ENCODE data around the gene VPS13D. TPM values are rescaled to one million over a fixed set of nuclear protein-coding genes. Genes with fewer than 3 reads are reported as not detected.
A peak's percentile ranks its signal among the peaks of the same experiment; 100 is the strongest.

VPS13D gene
- total and polyA plus RNA-seq, 10 donors, result 10.1 to 108 (median 86.3) TPM

DNA sequence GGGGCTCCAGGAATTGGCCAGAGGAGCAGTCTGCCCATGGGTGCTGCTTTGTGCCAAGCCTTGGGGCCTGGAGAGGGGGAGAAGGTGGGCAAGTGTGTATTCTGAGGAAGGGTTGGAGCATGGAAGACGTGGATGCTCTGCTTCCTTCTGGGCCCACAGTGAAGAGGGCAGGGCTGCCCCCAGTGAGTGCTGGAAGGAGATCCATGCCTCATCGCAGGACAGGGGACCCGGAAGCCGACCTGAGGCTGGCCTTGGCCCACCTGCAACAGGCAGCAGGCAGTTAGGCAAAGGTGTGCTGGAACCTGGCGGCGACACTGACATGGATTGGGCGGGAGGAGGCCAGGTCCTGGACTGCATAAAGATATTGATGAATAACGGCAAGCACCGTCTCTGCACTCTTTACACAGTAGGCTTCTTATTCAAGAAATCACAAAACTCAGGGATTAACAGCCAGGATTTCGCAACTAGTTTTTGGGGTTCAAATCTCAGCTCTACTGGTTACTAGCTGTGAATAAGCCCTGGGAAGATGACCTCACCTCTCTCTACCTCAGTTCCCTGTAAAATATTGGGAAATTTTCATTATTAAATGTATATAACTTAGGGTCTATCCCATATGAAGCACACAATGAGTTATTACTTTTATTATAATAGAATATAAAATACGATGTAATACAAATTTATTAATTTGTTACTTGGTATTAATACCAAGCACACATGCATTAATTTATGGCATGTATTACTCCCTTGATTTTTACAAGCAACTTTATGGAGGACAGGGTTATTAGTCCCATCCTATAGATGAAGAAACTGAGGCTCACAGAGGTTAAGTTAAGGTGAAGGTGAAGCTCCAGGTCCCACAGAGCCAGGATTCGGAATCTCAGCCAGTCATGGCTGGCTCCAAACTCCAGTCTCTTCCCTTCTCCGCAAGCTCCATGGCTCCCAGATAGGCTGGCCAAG is 325.9 kb downstream of the VPS13D start:
- Histone ChIP-seq H3K27me3 (replicated peaks in 1 of 7) (no peaks in the 10 kb centered on the region), H3K9me3 (no peaks in the 10 kb centered on the region), H3K4me3 (no peak overlapping the region), H3K4me1 (peaks cover 0 to 31% (median 2%) of the 10 kb centered on the region in 6 donors), H3K36me3 (no peaks in the 10 kb centered on the region), H3K27ac (peak overlapping the region in 7 of 8 donors; percentile 17 to 69 (median 58))
- no peak for DNase-seq
- WGBS, 5 donors, result 91 to 93% (median 93%) methylated on average over 13 of the region's 13 CpGs
- intact Hi-C loops (cut with DNase I; ENCODE audit: low total_unique reads), result no loop called here
- TF ChIP-seq POLR2AphosphoS5 (IDR thresholded peaks at IDR 0.05) (no peak), POLR2A (IDR thresholded peaks at IDR 0.05) (no peak)
- TF ChIP-seq, protein P1, sequence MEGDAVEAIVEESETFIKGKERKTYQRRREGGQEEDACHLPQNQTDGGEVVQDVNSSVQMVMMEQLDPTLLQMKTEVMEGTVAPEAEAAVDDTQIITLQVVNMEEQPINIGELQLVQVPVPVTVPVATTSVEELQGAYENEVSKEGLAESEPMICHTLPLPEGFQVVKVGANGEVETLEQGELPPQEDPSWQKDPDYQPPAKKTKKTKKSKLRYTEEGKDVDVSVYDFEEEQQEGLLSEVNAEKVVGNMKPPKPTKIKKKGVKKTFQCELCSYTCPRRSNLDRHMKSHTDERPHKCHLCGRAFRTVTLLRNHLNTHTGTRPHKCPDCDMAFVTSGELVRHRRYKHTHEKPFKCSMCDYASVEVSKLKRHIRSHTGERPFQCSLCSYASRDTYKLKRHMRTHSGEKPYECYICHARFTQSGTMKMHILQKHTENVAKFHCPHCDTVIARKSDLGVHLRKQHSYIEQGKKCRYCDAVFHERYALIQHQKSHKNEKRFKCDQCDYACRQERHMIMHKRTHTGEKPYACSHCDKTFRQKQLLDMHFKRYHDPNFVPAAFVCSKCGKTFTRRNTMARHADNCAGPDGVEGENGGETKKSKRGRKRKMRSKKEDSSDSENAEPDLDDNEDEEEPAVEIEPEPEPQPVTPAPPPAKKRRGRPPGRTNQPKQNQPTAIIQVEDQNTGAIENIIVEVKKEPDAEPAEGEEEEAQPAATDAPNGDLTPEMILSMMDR (IDR thresholded peaks at IDR 0.05 in 8 of 11, conservative IDR thresholded peaks at IDR 0.05 in 3 of 11), result no peak

DNA sequence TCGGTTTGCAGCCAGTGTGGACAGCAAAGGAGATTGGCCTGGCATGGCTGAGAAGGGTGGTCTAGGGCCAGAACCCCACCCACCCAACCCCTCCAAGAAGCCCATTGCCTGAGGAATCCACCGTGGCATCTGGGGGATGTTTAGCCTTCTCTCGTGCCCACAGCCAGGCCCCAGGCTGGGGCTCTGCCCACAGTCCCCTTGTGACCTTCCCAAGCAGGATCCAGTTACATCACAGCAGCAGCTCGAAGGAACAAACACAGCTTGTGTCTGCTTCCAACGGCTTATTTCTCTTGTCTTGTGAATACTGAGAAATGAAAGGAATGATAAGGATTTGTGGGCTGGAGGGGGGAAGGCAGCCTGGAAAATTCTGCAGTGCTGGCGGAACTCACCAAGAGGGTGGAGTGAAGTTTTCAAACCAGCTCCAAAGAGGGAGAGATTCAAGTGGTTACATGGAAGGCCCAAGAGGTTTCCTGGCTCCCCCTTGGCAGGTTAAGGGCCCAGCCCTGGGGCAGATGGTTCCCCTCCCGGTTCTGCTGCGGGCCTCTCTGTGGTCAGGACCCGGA is 326.6 kb downstream of the VPS13D start:
- Histone ChIP-seq H3K36me3 (no peaks in the 10 kb centered on the region), H3K4me1 (peaks cover 0 to 31% (median 2%) of the 10 kb centered on the region in 6 donors), H3K27me3 (replicated peaks in 1 of 7) (no peaks in the 10 kb centered on the region), H3K27ac (peak overlapping the region in 7 of 8 donors; percentile 17 to 69 (median 58)), H3K4me3 (no peak overlapping the region), H3K9me3 (peaks cover 0 to 3% (median 0%) of the 10 kb centered on the region in 8 donors)
- TF ChIP-seq, protein P1 (IDR thresholded peaks at IDR 0.05 in 8 of 11, conservative IDR thresholded peaks at IDR 0.05 in 3 of 11), result no peak
- TF ChIP-seq POLR2A (IDR thresholded peaks at IDR 0.05), result no peak
- TF ChIP-seq POLR2AphosphoS5 (IDR thresholded peaks at IDR 0.05), result peak in 1 of 3 donors; percentile 38
- no peak for DNase-seq
- 30 to 61% (median 42%) methylated on average over 8 to 9 of the region's 9 CpGs for WGBS, 5 donors
- intact Hi-C loops (cut with DNase I; ENCODE audit: low total_unique reads), result no loop called here

DNA sequence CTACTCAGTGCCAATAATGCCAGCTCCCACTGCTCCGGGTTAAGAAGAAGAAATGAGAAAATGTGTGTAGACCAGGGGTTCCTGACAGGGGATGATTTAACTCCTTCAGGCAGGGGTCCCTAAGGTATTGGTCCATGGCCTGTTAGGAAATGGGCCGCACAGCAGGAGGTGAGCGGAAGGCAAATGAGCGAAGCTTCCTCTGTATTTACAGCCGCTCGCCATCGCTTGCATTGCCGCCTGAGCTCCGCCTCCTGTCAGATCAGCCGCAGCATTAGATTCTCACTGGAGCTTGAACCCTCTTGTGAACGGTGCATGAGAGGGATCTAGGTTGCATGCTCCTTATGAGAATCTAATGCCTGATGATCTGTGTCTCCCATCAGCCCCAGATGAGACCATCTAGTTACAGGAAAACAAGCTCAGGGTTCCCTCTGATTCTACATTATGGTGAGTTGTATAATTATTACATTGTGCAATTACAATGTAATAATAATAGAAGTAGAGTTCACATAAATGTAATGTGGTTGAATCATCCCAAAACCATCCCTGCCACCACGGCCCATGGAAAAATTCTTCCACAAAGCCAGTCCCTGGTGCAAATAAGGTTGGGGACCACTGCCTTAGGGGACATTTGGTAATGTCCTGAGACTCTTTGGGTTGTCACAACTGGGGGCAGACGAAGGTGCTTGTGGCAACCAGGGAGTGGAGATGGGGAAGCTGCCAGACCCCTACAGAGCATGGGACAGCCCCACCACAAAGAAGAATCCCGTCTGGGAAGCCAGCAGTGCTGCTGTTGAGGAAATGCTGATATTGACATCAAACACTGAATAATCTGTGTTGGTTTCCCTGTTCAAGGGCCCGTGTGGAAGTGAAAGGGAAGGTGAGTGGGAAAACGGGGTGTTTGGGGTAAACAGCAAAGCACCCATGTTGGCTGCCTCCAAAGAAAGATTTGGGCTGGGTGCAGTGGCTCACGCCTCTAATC is 327.4 kb downstream of the VPS13D start:
- H3K9me3 ChIP-seq, result peaks cover 0 to 11% (median 6%) of the 10 kb centered on the region in 8 donors
- peak overlapping the region in 5 of 8 donors; percentile 17 to 69 (median 58) for H3K27ac ChIP-seq
- TF ChIP-seq, protein P1 (IDR thresholded peaks at IDR 0.05 in 8 of 11, conservative IDR thresholded peaks at IDR 0.05 in 3 of 11), result no peak
- TF ChIP-seq POLR2AphosphoS5 (IDR thresholded peaks at IDR 0.05), result no peak
- no peak for DNase-seq
- 84 to 87% (median 86%) methylated on average over 17 of the region's 17 CpGs for WGBS, 5 donors
- peaks cover 0 to 30% (median 2%) of the 10 kb centered on the region in 6 donors for H3K4me1 ChIP-seq
- H3K27me3 ChIP-seq (replicated peaks in 1 of 7), result no peaks in the 10 kb centered on the region
- intact Hi-C loops (cut with DNase I; ENCODE audit: low total_unique reads), result no loop called here
- no peak overlapping the region for H3K4me3 ChIP-seq
- H3K36me3 ChIP-seq, result no peaks in the 10 kb centered on the region
